ENCODE results near the gene CCDC70.

DNA sequence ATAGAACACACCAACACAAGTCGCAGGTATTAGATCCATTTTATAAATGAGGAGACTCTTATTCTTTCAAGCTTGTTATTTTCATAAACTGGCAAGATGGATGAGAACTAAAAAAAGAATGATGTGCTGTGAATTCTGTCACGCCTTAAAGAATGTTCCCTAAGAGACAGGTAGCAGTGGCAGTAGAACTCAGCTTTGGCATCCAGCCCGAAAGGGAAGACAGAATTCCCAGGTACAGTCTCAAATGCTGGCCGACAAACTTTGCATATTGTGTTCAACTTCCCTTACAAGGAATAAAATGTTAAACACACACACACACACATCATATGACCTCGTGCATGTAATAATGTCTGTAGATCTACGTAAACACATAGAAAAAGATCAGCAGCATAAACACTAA, 20.0 kb upstream of the CCDC70 start:
- TF ChIP-seq, protein P1, sequence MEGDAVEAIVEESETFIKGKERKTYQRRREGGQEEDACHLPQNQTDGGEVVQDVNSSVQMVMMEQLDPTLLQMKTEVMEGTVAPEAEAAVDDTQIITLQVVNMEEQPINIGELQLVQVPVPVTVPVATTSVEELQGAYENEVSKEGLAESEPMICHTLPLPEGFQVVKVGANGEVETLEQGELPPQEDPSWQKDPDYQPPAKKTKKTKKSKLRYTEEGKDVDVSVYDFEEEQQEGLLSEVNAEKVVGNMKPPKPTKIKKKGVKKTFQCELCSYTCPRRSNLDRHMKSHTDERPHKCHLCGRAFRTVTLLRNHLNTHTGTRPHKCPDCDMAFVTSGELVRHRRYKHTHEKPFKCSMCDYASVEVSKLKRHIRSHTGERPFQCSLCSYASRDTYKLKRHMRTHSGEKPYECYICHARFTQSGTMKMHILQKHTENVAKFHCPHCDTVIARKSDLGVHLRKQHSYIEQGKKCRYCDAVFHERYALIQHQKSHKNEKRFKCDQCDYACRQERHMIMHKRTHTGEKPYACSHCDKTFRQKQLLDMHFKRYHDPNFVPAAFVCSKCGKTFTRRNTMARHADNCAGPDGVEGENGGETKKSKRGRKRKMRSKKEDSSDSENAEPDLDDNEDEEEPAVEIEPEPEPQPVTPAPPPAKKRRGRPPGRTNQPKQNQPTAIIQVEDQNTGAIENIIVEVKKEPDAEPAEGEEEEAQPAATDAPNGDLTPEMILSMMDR (IDR thresholded peaks at IDR 0.05; ENCODE audit: insufficient read depth, low read depth, low read length): no peak
- TF ChIP-seq EZH2 (IDR thresholded peaks at IDR 0.05; ENCODE audit: insufficient read depth, low read length): no peak

All from astrocyte (in vitro differentiated cells and primary cell).